ENCODE results near the gene CCDC81. TPM values are rescaled to one million over a fixed set of nuclear protein-coding genes. Genes with fewer than 3 reads are reported as not detected.

CCDC81 gene
- total and polyA plus RNA-seq, 2 of the 4 experiments (the other 2 are of a cell fraction), result 3.1 to 6.5 TPM

GRCh38 chr11:86380295-86381059 is 5.8 kb downstream of the CCDC81 start:
- Histone ChIP-seq H4K8ac (ENCODE audit: low read depth in 2 of 2, low read length in 2 of 2) (no peak overlapping the region), H3K4me3 (ENCODE audit: insufficient read depth, low read depth, low read length) (no peak overlapping the region), H3K27ac (ENCODE audit: insufficient read depth, low read length) (no peak overlapping the region), H3K9ac (ENCODE audit: low read depth, low read length) (no peak overlapping the region), H3K9me3 (ENCODE audit: control insufficient read depth, insufficient read depth, low read length) (no peaks in the 10 kb centered on the region), H4K91ac (ENCODE audit: insufficient read depth, low read depth, low read length) (no peak overlapping the region), H3K18ac (ENCODE audit: low read depth, low read length) (no peak overlapping the region), H2AK9ac (replicated peaks; ENCODE audit: low read depth, low read length, poor library complexity) (no peak overlapping the region), H3K56ac (ENCODE audit: extremely low read depth, insufficient read depth, low read length) (no peak overlapping the region), H3K4ac (ENCODE audit: low read depth, low read length) (no peak overlapping the region), H2BK5ac (ENCODE audit: low read depth, low read length, poor library complexity, severe bottlenecking) (no peak overlapping the region), H2BK15ac (ENCODE audit: low read depth, low read length) (no peak overlapping the region), H2AFZ (replicated peaks; ENCODE audit: low read length, poor library complexity) (no peak overlapping the region), H3K4me1 (ENCODE audit: control insufficient read depth, insufficient read depth, low read length) (no peaks in the 10 kb centered on the region), H3K27me3 (ENCODE audit: control insufficient read depth, insufficient read depth, low read length) (no peaks in the 10 kb centered on the region), H4K20me1 (ENCODE audit: insufficient read depth, low read length) (no peaks in the 10 kb centered on the region), H3K79me1 (ENCODE audit: low read depth in 1 of 2, low read length in 2 of 2) (no peaks in the 10 kb centered on the region), H3K4me2 (ENCODE audit: low read depth, low read length) (no peak overlapping the region), H3K23ac (ENCODE audit: low read depth, low read length) (no peak overlapping the region), H2AK5ac (ENCODE audit: low read depth, low read length) (no peak overlapping the region), H3K36me3 (ENCODE audit: control insufficient read depth, insufficient read depth, low read length) (no peaks in the 10 kb centered on the region), H3K9me1 (ENCODE audit: insufficient read depth, low read length) (no peaks in the 10 kb centered on the region), H3K14ac (replicated peaks; ENCODE audit: low read depth, low read length) (no peak overlapping the region), H4K5ac (ENCODE audit: low read depth, low read length) (no peak overlapping the region), H2BK120ac (ENCODE audit: low read depth, low read length) (no peak overlapping the region), H2BK20ac (ENCODE audit: low read depth, low read length) (no peak overlapping the region)
- in situ Hi-C loops (cut with MboI; ENCODE audit: low sequenced_read_pairs) (no loop called here), dilution Hi-C loops (cut with HindIII; ENCODE audit: low sequenced_read_pairs, unreplicated experiment) (no loop called here), intact Hi-C loops (cut with micrococcal nuclease) (no loop called here)
- ATAC-seq (ENCODE audit: low read depth), result no peak
- BruUV-seq (replicated peaks), result no TSS peak
- no CpG with 5 or more reads among the region's 2 CpGs for WGBS, 2 experiments (ENCODE audit: extremely low coverage in 2 of 2, insufficient read length in 1 of 2)
- ChIA-PET CTCF (interaction anchor here (0.7 to 1.1 kb wide), 2 partner anchors 20 to 33 kb away, joined by 3 read pairs; no protein-coding TSS in a partner anchor), POLR2A (ENCODE audit: unreplicated experiment) (no interaction called here)
- no peak for DNase-seq
- no peak for TF ChIP-seq MXI1 (IDR thresholded peaks at IDR 0.05; ENCODE audit: borderline replicate concordance, low read depth, low read length)
